Caki2 (cell line): Measurements from ENCODE around the gene TXNDC8. TPM values are rescaled to one million over a fixed set of nuclear protein-coding genes. Genes with fewer than 3 reads are reported as not detected.
A peak's percentile ranks its signal among the peaks of the same experiment; 100 is the strongest.
"Not testable (repeated sequence)": the region's sequence is repeated elsewhere in the genome, so short reads cannot be mapped to it uniquely, and the experiment has no call there.

ENCODE experiments used
- DNase-seq: peaks from one replicate; pipeline ENCODE4 v3.0.0-alpha.2; 2015; ENCODE audit warnings: low read depth
- in situ Hi-C: cut with HindIII; loops from 2 replicates; pipeline ENCODE4 v1.10.0; 2016; ENCODE audit warnings: low sequenced_read_pairs, low pct_unique_long_range_greater_than_20kb, mixed read lengths
- total RNA-seq: library from RNA; depleted of rRNA; stranded (reverse); fragments of >200 nt; shearing (Covaris generic); gene quantifications from 2 replicates; pipeline ENCODE4 v1.2.3, GENCODE V29; 2014; ENCODE audit warnings: low replicate concordance

Gene TXNDC8
- total RNA-seq, 1 experiment from 2014 or later = not detected

DNA sequence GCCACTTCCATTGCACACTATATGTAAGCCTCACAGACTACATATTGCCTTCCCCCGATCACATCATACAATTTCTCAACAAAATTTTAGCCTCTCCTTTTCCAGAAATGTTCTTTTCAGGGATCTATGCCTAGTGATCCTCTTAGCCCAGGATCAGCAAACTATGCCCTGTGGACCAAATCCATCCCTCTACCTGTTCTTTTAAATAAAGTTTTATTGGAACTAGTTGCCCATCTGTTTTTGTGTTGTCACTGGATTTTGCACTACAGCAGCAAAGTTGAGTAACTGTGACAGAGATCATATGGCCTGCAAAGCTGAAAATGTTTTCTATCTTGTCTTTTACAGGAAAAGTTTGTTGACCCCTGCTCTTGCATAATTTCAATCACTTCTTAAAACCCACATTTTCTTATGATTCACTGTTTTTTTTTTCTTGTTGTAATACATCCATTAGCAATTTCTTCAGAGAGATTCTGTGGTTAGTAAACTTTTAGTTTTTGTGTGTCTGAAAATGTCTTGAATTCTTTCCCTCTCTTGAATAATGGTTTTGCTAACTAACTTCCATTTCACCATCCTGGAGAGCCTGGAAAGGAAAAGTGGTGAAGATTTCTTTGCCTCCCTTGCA, 7.1 kb downstream of the TXNDC8 start:
- DNase-seq = no peak
- in situ Hi-C loops = no loop called here

DNA sequence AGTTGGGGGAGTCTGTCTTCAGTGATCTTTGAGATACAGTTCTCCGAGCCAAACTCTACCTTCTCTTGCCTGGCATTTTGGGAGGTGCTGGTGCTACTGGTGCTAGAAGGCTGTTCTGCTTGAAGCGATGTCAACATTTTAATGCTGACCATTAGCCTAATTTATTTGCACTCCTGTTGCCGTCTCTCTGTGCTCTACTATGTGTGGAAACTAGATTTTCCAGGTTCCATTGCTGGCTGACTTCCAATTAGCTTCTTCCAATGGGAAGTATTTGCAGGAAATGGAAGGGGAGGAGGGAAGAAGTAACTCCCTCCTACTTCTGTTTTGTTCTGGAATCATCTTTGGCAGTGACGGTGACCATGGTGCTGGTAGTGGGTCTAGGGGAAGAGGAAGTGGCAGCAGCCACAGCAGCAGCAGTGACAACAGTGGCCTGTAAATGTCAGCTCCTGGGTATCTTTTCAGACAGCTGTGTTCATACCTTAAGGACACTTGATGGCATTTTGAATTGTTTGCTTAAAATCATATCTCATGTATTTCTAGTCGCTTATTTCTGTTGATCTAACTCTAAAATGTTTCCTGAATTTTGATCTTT, 7.9 kb downstream of the TXNDC8 start:
- no peak for DNase-seq
- in situ Hi-C loops = no loop called here

DNA sequence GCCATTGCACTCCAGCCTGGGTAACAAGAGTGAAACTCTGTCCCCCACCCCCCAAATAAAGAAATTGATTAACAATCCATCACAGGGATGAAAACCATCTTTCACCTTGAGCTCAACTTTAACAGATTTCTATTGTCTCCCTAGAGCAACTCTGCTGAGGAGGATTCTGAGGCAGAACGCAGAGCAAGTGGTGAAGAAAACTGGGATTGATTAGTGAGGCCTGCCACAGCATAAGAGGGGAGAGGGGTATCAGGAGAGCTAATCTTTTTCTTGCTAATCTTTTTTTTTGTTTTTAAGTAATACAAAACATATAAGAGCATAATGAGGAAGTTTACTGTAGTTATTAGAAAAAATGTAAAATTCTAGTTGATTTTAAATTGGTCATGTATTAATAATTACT, 8.9 kb downstream of the TXNDC8 start:
- DNase-seq = no peak
- in situ Hi-C loops = no loop called here

DNA sequence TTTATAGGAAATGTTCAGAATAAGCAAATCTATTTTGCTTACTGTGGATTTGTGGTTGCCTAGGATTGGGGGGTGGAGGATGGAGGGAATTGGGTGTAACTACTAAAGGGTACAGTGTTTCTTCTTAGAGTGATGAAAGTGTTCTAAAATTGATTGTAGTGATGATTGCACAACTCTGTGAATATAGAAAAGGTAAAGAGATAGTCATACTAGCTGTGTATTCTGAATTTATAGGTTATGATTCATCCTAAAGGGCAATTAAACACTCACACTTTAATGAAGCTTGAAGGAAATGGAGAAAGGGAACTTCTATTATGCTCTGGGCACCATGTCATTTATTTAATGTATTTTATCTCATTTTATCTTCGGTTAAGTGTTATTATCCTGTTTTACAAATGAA, 9.9 kb downstream of the TXNDC8 start:
- no peak for DNase-seq
- in situ Hi-C loops = no loop called here

DNA sequence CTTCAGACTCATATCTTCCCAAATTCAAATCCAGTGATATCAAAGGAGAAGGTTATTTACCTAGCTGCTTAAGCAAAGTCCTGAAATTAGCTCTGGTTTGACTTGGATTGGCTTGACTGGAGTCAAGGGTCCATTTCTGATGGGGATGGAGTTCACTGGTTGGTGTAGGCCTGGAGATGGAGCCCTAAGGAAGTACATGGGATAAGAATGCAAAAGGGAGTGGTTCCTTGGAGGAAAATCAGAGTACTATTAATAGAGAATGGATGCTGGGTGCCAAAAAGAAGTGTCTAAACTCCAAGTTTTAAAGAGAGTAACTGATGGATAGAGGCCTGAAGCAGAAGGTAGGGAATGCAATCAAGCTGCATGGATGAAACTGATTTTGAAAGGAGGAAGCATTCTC, 13.8 kb downstream of the TXNDC8 start:
- DNase-seq = no peak
- in situ Hi-C loops = no loop called here

DNA sequence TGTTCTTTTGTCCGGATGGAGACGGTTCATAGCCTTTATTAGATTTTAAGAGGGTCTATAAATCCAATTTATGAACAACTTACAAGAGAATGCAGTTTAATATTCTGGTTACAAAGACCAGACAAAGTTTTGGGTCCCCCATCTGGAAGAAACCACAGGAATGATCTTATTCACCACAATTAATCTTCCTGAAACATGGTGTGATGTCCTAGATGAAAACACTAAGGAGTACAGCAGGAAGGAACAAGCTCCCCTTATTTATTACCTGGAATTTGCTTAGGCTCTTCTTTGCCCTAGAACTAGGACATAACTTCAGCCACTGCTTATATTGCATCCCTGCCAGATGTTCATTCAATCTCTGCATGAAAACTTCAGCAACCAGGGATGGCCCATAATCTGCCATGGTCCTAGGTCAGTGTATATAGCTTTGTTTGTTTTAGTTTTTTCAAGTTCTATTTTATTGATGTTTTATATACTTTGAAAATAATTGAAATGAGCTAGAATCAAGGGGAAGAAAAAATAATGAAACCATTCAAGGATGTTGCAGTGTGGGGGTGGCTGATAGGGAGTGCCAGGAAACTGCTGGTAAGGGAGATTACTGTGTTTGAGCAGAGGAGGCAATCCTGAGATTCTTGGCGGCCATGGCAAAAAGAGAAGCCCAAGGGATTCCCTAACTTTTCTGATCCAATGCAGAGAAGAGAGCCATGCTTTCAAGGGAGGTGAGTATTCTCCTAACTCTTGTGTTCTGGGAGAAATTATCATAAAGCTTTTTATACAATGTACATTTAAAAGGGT, 16.8 kb downstream of the TXNDC8 start:
- DNase-seq = no peak
- in situ Hi-C loops = no loop called here

DNA sequence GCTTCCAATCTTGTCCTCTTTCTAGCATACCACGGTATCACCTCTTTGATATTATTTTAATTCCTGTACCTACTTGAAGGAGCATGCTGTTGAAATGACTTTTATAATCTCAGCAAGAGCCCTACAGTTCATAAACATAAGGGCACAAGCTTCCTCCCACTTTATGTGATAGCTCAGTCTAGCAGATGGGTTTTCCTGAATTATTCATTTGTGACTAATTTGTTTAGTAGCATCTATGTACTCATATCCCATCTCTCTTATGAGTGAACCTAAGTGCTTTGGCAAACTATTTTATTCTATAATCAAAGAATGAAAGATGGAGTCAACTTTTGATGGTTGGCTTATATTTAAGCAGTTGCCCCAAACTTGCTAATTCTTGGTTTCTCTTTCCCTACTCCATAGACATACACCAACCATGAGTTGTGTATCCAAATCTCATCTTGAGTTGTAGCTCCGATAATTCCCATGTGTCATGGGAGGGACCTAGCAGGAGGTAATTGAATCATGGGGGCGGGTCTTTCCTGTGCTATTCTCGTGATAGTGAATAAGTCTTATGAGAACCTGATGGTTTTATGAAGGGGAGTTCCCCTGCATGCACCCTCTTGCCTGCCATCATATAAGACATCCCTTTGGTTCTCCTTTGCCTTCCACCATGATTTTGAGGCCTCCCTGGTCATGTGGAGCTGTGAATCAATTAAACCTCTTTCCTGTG, 17.7 kb downstream of the TXNDC8 start:
- no peak for DNase-seq
- in situ Hi-C loops = no loop called here

DNA sequence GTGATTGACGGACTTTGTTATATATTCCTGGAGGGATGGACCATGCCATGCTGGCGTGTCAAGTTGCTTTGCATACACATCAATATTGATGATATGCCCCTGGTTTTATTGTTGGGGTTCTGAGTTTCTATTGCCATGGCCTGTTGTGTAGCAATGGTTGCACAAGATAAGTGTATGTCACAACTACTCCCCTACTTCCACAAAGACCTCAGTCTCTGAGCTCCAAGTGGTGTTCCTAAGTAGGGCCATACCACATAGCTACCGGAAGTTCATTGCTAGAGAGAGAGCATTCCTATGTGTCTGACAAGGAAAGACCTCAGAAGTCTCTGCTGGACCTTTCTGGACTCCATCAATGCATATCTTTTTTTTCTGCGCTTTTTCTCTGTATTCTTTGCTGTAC, 19.8 kb downstream of the TXNDC8 start:
- in situ Hi-C loops = no loop called here
- DNase-seq = no peak

DNA sequence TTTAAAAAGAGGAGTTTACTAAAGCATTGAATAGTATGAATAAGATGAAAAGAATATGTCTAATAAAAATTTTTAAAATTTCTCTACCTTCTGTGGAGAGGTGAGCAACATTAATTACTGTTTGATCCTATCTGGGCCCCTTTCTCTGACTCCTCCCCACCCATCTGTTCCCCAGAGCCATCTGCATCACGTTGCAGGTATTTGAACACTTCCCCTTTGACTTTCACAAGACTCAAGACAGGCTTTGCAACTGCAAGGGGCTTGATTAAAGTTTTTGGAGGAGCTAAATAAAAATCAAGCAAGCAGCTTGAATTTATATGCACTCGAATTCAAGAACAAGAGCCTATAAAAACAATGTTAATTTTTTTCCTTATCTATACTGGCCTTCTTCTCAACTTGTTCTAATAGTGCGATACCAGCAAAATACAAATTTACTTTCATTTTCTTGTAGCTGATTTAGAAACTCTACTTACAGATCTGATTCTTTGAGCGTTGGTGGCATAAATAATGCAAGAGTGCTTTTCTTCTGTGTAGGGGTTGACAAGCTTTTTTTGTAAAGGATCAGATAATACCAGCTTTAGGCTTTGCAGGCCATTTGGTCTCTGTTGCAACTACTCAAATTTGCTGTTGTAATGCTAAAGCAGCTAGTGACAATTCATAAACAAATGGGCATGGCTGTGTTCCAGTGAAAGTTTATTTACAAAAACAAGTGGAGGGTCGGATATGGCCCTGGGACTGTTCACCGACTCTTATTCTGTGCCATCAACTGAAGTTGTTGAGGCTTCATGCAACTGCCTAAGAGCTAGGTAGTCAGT, 21.2 kb downstream of the TXNDC8 start:
- DNase-seq = no peak
- in situ Hi-C loops = no loop called here

DNA sequence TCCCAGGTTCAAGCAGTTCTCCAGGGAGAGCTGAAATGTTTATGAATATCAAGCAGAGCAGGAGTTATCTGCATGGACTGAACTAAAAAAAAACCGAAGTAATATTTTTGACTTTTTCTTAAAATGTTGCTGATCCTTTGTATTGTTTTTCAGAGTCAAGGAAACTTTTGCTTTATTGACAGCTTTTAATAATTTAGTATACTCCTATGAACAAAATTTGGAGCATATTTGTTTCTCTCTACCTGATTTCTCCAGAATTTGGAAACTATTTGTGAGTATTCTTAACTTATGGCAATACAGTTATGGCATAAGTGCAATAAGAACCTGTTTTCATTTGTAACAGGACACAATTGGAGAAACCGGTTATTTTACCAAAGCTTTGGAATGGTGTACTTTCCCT, 25.7 kb downstream of the TXNDC8 start:
- DNase-seq = peak; percentile 20
- in situ Hi-C loops = not testable (repeated sequence)

DNA sequence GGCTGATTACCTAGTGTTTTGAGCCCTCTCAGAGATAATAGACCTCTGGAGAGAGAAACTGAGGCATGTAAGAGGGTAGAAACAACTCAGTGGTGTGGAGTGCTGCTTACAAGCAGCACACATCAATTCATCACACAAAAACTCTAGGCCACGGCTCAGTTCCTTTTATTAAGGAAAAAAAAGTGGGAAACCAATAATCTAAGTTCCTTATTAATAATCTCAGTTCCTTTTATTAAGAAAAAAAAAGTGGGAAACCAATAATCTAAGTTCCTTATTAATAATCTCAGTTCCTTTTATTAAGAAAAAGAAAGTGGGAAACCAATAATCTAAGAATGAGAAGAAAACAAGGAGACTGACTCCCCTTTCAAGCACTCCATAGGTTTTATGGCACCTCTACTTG, 28.0 kb downstream of the TXNDC8 start:
- DNase-seq = no peak
- in situ Hi-C loops = no loop called here

DNA sequence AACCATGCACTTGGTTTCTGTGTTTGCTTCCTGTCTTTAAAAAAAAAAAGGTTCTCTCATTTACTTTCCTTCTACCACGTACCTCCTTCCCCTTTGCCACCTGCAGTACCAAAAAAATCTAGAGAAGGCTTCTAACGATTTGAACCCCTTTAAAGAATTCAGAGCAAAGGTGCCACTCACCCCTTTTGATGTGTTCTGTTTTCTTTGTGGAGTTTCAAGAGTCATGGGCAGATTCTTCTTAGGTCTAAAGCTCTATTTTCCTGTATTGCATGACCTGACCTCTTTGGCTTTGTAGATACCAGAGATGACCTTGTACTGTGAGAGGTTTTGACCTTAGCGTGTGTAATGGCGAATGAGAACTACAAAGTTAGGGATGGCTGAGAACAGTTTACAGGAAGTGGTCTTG, 29.0 kb downstream of the TXNDC8 start:
- in situ Hi-C loops = no loop called here
- no peak for DNase-seq

DNA sequence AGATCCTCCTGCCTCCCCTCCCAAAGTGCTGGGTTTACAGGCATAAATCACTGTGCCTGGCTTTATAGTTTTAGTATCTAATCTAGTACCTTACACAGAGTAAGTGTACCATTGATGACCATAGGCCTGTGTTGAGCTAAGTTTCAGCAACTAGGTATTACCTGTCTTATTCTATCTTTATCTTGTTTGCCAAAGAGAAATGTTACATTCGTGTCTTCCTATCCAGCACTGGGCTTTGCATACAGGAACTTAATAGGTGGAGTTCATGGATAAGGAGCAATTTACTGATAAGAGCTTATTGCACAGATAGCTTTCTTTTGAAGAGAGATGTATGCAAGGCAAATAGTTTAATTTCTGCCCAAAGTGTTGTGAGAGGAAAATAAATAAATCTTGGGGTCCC, 30.5 kb downstream of the TXNDC8 start:
- DNase-seq = no peak
- in situ Hi-C loops = no loop called here

DNA sequence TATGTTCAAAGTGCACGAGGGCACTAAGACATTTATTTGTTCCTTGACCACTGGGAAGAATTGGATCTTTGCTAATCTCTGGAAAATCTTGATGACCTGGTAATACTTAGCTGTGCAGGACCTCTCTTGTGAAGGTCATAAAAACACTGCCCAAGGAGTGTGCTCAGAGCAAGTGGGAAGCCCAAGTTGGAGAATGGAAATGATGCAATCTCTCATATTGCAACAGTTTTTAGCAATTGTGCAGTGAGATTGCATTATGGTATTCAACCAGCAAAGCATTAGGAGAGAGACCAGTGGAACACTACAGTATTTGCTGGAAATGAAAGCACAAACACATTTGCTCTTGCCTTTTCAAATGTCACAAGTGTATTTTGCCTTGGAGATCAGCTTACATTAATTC, 34.5 kb downstream of the TXNDC8 start:
- in situ Hi-C loops = no loop called here
- no peak for DNase-seq

DNA sequence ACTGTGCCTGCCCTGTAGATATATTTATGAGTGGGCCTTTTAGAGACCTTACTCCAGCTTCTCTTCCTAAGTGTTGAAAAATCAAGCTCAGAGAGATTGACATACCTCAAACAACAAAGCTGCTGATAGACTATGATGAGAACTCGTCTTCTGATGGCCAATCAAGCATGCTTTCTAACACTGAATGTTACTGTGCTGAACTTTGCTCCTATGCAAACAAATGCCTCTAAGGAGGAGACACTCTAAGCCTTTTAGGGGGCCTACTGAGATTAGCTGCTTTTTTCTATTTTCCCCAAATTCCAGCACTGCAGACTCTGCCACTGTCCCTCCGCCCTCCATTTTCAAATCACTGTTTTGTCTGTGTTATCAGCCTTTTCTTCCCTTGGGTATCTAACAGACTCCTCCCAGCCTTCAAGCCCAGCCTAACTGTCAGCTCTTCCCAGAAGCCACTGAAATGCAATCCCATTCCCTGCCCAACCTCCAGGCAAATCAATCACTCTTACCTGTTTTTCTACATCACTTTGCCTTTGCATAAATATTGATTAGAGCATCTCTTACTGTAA, 39.5 kb downstream of the TXNDC8 start:
- in situ Hi-C loops = no loop called here

DNA sequence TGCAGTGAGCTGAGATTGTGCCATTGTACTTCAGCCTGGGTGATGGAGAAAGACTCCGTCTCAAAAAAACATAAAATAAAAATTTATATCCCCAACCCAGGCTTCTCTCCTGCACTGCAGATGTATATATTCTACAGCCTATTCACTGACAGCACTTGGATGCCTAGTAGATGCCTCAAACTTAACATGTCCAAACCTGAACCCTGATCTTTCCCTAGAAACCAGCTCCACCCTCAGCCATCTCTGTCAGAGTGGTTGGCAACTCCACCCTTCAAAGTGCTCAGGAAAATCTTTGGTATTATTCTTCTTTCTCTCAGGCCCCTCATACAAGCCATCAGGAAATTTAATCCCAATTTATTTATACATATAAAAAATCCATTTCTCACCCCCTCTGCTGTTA, 44.4 kb downstream of the TXNDC8 start:
- no peak for DNase-seq
- in situ Hi-C loops = no loop called here

More for the DNA sequence above, 39.5 kb downstream of the TXNDC8 start:
- no peak for DNase-seq

DNA sequence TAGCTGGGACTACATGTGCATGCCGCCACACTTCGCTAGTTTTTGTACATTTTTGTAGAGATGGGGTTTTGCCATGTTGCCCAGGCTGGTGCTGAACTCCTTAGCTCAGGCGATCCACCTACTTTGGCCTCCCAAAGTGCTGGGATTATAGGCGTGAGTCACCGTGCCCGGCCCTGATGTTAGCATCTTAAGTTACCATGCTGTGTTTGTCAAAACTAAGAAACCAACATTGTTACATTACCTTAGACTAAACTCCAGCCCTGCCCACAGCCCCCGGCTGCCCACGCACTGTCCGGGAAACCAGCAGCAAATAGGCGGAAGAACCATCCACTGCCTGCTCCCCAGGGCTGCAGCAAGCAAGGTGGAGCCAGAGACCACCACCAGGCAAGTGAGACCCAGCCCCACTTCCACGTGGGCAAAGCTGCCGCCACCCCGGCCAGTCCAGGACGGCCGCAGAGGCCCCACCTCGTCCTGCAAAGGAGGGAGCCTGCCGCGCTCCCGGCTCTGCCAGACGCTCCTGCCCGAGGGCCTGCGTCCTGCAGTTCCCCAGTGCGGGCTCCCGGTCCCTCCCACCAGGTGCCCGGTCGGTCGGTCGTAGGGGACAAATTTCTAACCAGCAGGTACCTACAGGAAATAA, 45.6 kb downstream of the TXNDC8 start:
- in situ Hi-C loops = no loop called here
- no peak for DNase-seq

DNA sequence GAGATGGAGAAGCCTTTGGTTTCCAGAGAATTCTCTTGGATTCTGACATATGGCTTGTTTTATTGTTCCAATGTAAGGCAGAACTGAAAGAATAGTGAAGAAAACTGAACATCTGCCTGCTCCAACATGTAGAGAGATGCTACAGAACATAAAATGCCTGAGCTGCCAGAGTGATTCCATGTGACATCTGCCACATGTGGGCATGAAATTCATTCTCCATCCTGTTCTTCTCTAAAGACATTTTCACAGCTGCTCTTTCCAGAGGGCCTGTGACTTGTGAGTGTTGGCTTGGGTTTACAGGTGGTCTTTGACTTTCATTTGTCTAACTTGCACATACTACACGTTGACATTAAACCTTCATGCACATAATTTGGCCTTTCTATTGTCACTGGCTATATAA, 47.7 kb downstream of the TXNDC8 start:
- no peak for DNase-seq

More for the DNA sequence above, 47.7 kb downstream of the TXNDC8 start:
- in situ Hi-C loops = no loop called here
